IPS-NIHi11 (cell line): Measurements from ENCODE around the gene SNX7.

Experiments
- DNase-seq: peaks from one replicate; pipeline ENCODE4 v3.0.0; 2012; ENCODE audit warnings: mixed read lengths, low spot score

The SNX7 gene

DNA sequence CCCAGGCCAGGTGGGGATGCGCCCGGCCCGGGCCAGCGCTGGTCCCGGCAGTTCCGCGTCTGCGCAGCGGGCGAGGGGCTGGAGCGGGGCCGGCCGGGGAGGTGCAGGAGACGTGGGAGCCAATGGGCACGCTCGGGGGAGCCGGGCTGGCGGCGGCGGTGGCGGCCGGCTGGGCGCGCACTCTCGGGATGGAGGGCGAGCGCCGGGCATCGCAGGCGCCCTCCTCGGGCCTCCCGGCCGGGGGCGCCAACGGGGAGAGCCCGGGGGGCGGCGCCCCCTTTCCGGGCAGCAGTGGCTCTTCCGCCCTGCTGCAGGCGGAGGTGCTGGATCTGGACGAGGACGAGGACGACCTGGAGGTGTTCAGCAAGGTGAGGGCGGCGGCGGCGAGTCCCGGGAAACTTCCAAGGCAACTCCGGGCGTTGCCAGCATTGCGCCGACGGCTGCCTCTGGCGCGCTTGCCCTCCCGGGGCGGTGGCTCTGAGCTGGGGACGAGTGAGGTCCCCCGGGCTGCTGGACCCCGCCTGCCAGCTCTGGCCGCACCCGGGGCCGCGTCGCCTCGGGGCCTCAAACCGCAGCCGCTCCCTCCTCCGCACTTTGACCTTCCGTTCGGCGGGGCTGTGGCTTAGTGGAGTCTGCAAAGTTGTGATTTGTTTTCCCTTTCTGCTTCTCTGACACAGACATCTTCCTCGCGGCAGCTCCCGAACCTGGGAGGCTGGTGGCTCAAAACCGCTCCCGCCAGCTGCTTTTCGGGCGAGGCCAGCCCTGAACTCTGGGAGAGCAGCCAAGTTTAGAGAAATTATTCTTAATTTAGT lies at the start of gene SNX7:
SNX7 (plus strand) TSS at position 178 of the 812 bp plus-strand sequence; CDS start at position 189, 11 bp downstream.
- peak; percentile 94 for DNase-seq

DNA sequence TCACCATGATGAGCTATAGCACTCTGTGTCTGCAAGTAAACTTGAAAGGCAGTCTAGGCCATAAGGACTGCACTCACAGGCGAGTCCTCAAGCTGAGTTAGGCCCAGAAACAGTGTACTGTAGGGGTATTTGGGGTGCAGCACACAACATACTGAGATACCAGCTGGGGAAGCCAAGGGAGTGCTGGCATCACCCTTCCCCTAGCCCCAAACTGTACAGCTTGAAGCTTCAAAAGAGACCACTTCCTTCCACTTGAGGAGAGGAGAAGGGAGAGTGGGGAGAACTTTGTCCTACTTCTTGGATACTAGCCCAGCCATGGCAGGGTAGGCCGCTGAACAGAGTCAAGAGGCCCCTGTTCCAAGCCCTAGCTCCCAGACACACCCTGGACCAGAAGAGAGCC lies 24.2 kb upstream of the SNX7 start:
- DNase-seq: no peak

GRCh38 chr1:98638185-98638584 lies 23.3 kb upstream of the SNX7 start:
- no peak for DNase-seq

- no peak for DNase-seq
These were observed 17.0 kb upstream of the SNX7 start for GRCh38 chr1:98644510-98644909.

DNA sequence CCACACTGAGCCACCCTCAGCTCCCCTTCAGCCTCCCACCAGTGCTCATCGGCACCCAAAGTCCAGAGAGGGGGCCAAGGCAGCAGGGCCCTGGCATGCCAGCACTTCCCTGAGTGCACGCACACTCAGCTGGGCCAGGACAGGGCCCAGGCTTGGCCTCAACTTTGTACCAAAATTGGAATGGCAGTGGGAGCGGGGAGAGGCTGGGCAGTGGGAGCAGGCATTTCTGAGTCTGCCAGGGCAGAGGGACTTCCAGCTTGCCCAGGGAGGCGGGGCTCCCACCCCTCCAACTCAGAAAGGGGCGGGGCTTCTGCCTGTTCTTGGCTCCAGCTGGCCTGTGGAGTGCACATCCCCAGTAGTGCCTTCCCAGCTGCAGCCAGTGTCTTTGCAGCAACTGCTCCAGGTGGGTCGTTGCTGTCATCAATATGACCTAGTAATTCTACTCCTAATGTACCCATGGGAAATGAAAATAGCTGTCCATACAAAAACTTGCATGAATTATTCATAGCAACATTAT lies 10.3 kb upstream of the SNX7 start:
- no peak for DNase-seq

- no peak for DNase-seq
These were observed 8.4 kb upstream of the SNX7 start for GRCh38 chr1:98653123-98653522.

DNA sequence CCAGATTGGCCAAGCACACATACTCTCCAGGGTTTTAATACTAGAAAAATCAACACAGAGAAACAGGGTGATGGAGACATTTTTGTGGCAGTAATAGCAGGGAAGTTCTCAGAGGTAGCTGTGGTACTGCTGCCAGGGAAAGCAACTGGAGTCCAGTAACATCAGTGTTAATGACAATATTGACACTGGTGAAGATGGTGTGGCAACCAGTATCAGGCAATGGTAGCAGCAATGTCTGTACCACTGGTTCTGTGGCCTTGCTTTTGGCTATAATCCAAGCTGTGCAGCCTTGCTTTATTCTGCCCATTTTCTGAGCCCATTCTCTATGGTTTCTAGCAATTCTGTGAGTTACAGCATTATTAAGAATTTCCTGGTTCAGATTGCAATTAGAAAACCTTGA lies 1.6 kb upstream of the SNX7 start:
- DNase-seq: no peak

- no peak for DNase-seq
These were observed 479 bp upstream of the SNX7 start for GRCh38 chr1:98660940-98661543.

DNA sequence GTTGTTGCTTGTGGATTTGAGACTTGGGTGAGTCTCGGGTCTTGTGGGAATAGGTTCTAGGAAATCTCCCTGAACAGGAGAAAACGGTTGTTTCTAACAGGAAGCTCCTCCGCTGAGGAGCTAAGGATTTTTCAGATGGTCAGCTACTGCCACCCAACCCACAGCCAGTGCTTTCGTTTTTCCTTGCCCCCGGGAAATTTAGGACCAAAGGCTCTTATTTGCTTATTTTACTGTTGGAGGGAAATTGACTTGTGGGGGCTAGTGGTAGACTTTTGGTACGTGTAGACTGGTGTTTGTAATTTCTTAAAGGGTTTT lies 792 bp downstream of the SNX7 start:
- peak; percentile 43 for DNase-seq

- DNase-seq: no peak
These were observed 7.2 kb downstream of the SNX7 start for GRCh38 chr1:98668733-98669132.

- DNase-seq: no peak
These were observed 8.1 kb downstream of the SNX7 start for GRCh38 chr1:98669355-98670296.

GRCh38 chr1:98672189-98672588 lies 10.7 kb downstream of the SNX7 start:
- DNase-seq: no peak

GRCh38 chr1:98674075-98674781 lies 12.7 kb downstream of the SNX7 start:
- DNase-seq: no peak

GRCh38 chr1:98675282-98675681 lies 13.8 kb downstream of the SNX7 start:
- DNase-seq: no peak

- DNase-seq: no peak
These were observed 15.8 kb downstream of the SNX7 start for GRCh38 chr1:98677288-98677687.

DNA sequence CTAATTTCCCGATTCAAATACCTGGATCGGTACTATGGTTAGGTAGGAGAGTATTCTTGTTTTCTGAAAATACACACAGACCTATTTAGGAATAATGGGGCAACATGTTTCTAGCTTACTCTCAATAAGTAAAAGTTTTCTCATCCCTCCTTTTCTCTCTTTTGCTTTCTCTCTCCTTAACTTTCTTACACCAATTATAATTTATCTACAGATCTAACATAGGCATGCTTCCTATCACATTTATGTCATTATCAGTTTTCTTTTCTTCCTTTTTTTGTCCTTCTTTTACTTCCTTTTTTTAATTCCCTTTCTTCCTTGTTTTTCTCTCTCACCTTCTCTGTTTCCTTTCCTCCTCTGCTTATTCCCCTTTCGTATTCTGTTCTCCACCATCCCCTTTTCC lies 20.3 kb downstream of the SNX7 start:
- DNase-seq: no peak

DNA sequence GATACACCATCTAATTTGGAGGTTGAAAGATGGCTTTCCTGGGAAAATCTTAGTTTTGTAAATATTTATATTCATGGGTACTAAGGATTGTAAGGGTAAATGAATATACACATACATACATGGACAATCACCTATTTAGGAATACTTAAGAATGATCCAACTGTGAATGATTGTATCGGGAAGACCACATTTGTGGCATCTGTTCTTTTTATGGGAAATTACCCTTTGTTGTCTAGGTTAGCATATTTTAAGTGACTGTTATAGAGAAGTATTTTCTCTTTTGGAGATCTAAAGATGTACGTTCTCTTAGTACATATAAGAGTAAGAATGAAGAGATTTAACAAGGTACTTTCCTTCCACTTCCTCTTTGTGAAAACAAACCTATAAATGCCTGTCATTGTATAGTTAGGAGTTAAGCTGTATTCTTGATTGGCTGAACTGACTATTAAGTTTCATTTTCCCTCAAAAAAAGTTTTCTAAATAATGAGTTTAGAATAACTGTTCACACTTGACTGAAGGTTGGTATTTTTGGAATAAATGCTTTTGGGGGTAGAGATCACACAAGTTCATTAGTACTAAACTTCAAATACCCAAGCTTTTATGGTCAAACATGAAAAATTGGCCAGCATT lies 26.7 kb downstream of the SNX7 start:
- no peak for DNase-seq

GRCh38 chr1:98690576-98690975 lies 29.1 kb downstream of the SNX7 start:
- DNase-seq: no peak

DNA sequence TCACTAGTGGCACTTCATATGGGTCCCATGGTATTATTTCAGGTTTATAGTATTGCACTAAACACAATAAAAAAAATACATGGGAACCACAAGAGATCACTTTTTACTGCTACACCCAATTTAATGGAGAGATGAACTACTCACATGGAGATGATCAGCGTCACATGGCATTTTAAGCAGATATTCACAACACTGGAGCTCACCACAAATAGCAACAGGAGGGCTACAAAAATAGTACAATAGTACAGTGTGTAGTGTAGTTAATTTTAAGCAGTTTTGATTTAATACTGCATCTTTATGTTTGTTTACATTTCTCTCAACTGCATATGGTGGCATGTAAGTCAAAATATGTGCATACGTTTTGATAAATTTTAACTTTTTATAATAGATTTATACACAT lies 31.0 kb downstream of the SNX7 start:
- DNase-seq: no peak

DNA sequence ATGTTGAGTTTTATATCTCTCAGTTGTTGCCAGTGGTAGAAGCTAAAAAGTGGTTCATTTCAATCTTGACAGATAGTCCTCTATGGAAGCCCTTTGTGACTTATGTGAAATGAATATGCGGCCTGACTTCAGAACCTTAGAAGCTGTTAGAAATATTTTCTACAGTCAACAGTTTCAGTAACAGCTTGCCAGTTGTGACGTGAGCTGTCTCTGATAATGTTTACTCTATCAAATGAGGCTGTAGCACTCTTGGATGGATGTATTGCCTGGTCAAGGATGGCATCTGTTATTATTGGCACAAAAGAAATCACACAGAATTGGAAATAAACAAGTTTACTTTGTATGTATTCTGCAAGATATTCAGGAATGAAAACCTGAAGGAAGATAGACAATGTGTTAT lies 31.9 kb downstream of the SNX7 start:
- no peak for DNase-seq

GRCh38 chr1:98696077-98696476 lies 34.6 kb downstream of the SNX7 start:
- DNase-seq: no peak
